Ammon's horn (tissue), 1 donor: ENCODE data around the gene CDC42BPA.
"Not testable (repeated sequence)": the region's sequence is repeated elsewhere in the genome, so short reads cannot be mapped to it uniquely, and the experiment has no call there.

Experiments
- DNase-seq: peaks from one replicate; pipeline ENCODE4 v3.0.0-alpha.2; 2016; ENCODE audit warnings: low spot score

CDC42BPA gene

GRCh38 chr1:227260433-227260832 is 57.9 kb downstream of the CDC42BPA start:
- no peak for DNase-seq

GRCh38 chr1:227257964-227258363 is 60.3 kb downstream of the CDC42BPA start:
- no peak for DNase-seq

- no peak for DNase-seq
These were observed 63.1 kb downstream of the CDC42BPA start for GRCh38 chr1:227255086-227255732.

- no peak for DNase-seq
These were observed 65.2 kb downstream of the CDC42BPA start for GRCh38 chr1:227253065-227253464.

- no peak for DNase-seq
These were observed 72.5 kb downstream of the CDC42BPA start for GRCh38 chr1:227245613-227246320.

- DNase-seq, result no peak
These were observed 73.8 kb downstream of the CDC42BPA start for GRCh38 chr1:227244339-227245118.

- no peak for DNase-seq
These were observed 75.2 kb downstream of the CDC42BPA start for GRCh38 chr1:227242811-227243682.

GRCh38 chr1:227240983-227241382 is 77.3 kb downstream of the CDC42BPA start:
- no peak for DNase-seq

- peak; percentile 55 for DNase-seq
These were observed 83.3 kb downstream of the CDC42BPA start for GRCh38 chr1:227234998-227235405.

- not testable (repeated sequence) for DNase-seq
These were observed 87.2 kb downstream of the CDC42BPA start for GRCh38 chr1:227231128-227231527.

GRCh38 chr1:227228201-227228600 is 90.1 kb downstream of the CDC42BPA start:
- no peak for DNase-seq

- no peak for DNase-seq
These were observed 90.5 kb downstream of the CDC42BPA start for GRCh38 chr1:227227761-227228160.

GRCh38 chr1:227225715-227226346 is 92.5 kb downstream of the CDC42BPA start:
- DNase-seq, result no peak

GRCh38 chr1:227223171-227223806 is 95.0 kb downstream of the CDC42BPA start:
- DNase-seq, result no peak

- DNase-seq, result no peak
These were observed 98.5 kb downstream of the CDC42BPA start for GRCh38 chr1:227219715-227220292.

GRCh38 chr1:227218870-227219573 is 99.3 kb downstream of the CDC42BPA start:
- DNase-seq, result no peak

- no peak for DNase-seq
These were observed 102.3 kb downstream of the CDC42BPA start for GRCh38 chr1:227215863-227216510.

- no peak for DNase-seq
These were observed 104.1 kb downstream of the CDC42BPA start for GRCh38 chr1:227214207-227214606.

- no peak for DNase-seq
These were observed 104.9 kb downstream of the CDC42BPA start for GRCh38 chr1:227213426-227213825.
